Right renal cortex interstitium (tissue), 3 donors: ENCODE results near the gene UNC5B. TPM values are rescaled to one million over a fixed set of nuclear protein-coding genes. Genes with fewer than 3 reads are reported as not detected.

Source experiments
- DNase-seq, 3 donors: peaks; one replicate each; pipeline ENCODE4 v3.0.0-alpha.2; 2013; ENCODE audit warnings: low read depth in 3 of 3, low spot score in 2 of 3
- polyA plus RNA-seq, 3 donors: library from polyadenylated mRNA; unstranded; fragments of 120-200 nt; gene quantifications; one replicate each; pipeline ENCODE4 v1.2.1, GENCODE V29; 2013; ENCODE audit not compliant: insufficient read length in 3 of 3

The UNC5B gene
- polyA plus RNA-seq, 3 donors: 48.3 to 65.0 (median 49.0) TPM

- no peak for DNase-seq
Observed at GRCh38 chr10:71221586-71222202, 9.3 kb downstream of the UNC5B start.

DNA sequence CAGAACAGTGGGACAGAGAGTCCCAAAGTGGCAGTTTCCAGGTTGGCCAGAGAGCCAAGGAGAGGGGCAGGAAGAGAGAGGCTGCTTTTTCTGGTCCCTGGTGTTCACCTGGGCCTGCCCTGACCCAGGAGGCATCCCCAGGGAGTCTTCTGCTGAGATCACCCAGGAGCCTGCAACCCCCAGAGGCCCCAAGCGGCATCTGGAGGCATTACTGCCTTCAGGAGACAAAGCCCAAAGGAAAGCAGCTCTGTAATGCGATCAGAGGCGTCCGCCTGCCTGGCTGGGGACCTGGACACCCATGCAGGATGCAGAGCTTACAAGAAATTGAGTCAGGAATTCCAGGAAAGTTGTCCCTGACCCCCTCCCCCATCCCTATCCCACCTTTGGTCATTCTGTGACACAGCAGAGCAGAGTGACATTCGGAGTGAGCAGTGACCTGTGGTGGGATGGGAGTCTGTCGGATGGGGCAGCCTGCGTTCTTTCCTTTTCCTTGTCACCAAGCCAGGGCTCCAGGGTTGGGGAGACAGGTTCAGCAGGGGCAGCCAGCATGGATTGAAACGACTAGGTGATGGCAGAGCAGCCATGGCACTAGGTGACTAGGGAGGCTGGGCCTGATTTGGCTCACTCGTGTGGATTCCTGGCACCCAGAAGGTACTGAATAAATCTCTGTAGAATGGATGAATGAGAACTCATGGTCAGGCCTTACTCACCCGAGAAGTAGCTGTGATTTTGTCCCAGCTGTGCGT lies 10.4 kb downstream of the UNC5B start:
- no peak for DNase-seq

DNA sequence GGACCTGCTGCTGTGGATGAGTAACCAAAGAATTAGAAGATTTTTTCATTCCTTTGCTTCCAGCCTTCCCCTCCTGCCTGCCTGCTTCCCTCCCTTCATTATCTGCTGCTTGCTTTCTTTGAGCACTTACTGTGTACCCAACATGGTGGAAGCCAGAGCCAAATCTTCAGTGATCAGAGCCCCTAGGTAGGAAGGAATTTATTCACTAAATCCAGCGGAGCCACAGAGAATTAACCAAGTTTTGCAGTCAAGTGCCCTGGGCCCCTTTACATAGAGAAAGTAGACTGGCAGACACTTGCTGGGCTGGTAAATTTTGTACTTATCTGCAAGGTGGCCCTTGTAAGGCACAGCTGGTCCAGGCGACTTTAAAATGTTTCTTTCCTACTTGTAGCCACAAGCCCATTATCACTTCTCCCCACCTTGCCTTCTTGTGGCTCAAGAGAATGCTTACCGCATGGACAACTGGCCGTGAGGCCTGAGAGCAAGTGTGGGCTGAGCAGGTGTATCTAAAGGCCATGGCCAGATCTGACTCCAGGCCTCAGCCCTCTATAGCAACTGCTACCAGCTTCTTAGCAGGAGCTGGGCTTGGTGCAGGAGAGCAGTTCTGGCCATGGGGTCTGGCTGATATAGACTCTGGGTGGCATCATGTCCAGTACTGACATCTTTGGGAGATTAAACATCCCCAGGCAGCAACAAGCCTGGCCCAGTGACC lies 11.1 kb downstream of the UNC5B start:
- no peak for DNase-seq

DNA sequence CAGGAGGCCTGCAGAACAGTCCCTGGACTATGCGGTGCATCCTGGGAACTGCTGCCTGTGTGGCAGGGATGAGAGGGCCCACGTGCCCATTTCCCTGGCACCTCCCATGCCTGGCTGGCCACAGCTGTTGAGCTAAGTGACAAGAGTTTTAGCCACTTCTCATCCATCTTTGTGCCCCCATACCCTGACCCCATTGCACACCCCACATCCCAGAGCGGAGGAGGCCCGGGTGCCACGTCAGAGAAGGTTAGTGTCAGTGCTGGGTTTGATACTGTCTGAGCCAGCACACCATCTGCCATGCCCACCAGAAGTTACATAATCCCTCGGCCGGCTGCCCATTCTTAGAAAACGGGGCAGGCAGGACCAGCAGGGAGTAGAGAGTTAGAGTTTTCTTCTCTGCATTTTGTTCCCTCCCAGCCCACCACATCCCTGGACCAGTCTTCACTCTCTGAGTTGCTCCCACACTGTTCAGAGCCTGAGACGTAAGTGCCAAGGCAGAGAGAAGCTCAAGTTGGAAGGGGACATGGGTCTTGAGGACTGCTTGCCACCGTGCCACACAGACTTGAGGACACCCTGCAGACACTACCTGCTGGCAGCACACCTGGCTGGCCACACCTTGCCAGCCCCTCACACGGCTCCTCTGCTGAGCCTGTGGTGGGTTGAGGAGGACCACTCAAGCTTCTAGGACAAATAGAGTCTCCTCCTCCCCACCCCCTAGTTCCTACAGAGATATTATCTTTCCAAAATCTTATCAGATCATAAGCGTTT lies 13.1 kb downstream of the UNC5B start:
- no peak for DNase-seq

GRCh38 chr10:71228875-71229675 lies 16.7 kb downstream of the UNC5B start:
- DNase-seq: no peak

DNA sequence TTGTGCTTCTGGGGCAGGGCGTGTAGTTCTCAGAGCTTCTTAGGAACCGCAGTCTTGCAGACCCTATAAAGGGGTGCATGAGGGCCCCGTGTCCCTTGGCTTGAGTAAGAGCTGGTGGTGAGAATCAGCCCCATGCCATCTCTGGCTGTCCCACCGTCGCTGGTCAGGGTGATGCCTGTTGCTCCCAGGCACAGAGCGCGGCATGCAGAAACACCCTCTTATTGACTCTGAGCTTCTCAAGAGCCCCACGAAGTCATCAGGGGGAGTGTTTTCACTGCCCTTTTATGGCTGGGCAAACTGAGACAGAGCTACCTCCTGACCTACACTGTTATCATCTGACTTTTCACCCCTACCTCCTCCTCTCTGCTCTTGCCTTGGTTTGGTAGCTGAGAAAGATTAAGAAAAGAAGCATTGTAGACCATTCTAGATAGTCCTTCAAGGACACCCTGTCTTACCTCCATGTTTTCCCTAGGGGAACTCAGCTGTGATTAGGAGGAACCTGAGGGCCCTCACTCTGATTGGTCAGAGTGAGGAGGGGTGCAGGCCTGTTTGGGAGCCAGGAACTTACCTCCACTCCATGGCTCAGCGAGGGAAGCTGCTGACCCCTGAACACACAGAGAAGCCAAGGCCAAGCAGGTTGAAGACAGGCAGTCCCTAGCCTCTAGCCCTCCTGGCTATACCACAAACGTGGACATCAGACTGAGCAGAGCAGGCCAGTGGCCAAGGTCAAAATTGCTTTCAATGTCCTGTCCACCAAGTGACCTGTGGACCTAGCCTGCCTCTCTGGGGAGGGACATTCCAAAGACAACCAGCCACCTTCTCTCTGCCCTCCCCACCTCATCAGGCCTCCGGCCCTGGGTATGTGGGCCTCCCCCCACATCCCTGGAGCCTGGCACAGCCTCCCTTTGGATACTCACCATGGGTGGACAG lies 17.6 kb downstream of the UNC5B start:
- no peak for DNase-seq

- no peak for DNase-seq
Observed at GRCh38 chr10:71230656-71231025, 18.3 kb downstream of the UNC5B start.

DNA sequence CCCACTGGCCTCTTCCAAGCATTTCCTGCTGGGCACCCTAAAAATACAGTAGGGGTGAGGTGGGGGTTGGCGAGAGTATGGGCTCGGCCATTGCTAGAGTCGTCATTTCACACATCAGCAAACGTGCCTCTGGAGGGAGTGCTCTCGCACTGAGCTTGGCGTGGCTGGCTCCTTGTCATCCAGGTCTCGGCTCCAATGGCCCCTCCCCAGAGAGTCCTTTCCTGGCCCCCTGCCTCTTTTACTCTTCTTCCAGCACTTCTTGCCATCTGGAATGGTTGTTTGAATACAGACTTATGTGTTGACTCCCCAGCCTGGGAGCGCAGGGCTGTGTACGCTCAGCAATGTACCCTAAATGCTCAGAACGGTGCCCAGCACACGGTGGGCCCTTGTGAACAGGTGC lies 18.8 kb downstream of the UNC5B start:
- no peak for DNase-seq

DNA sequence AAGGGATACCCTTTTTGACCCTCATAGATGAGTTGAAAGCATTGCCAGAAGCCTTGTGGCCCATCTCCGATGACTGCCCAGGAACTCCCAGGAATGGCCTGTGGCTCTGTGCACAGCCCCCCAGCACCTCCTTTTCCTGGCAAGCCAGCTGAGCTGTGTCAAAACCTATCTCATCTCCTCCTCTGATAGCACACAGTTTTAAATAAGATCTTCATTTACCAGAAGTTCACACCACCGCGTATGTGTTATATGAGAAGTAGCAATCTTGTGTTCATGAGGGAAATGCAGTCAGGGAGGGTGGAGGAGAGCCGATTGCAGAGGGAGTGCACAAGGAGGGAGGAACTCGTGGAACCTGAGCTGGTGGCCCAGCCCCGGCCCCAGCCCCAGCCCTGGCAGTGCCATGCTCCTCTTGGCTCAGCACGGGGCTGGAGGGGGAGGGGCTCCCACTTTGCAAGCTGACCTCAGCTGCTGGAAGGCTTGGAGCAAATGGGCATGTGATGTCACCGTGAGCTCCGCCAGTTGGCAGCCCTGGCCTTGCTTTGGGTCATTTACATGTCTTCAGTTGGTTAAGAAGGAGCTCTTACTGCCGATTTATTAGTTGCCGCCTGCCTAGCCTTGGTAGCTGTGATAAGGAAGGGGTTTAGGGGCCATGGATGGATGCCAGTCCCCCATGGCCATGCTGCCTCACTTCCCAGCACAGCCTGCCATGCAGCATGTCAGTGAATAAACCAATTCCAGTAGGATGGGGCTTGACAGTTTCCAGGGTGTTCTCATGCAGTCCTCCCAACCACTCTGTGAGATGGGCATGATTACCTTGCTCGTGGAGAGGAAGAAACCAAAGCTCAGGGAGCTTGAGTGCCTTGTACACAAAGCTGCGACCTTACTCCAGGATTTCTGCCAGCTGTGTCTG lies 20.0 kb downstream of the UNC5B start:
- no peak for DNase-seq

GRCh38 chr10:71233482-71233892 lies 21.1 kb downstream of the UNC5B start:
- DNase-seq: no peak

DNA sequence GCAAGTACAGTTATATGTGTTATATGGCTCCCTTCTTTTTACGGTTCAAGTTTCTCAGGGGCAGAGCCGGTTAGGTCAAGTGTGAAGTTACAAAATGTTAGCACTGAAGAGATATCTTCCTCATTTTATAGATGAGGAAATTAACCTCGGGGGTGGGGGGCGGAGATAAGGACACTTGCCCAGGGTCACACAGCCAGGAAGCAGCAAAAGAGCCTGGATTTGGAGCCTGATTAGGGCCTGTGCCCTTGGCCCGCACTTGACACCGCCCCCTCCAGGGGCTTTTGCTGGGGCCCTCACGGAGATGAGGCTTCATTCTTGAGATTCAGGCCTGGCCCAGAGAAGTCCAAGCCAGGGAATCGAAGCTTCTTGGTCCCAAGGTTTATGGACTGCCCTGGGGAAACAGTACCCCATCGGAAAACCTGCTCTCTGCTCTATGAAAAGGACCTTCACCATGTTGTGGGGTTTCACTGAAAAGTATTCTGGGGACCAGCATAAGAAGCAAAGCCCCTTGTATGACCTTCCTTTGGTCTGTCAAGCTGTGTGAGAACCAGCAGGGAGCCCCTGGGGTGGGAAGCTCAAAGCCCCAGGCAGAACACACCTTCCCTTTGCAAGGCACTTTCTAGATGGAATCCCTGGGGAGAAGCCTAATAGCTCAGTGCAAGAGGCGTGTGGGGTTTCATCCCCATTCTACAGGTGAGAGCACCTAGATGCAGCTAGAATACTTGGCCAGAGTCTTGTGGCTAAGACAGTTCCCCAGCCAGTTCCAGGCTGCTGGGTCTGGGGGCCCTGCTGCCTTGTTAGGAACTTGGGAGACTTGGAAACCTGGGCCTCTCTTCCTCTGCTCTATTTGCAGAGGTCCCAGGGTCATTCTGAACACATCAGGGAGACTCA lies 21.9 kb downstream of the UNC5B start:
- no peak for DNase-seq

GRCh38 chr10:71234970-71235685 lies 22.8 kb downstream of the UNC5B start:
- DNase-seq: no peak

GRCh38 chr10:71235808-71236207 lies 23.4 kb downstream of the UNC5B start:
- no peak for DNase-seq

- DNase-seq: peak in 1 of 3 donors; percentile 84
Observed at GRCh38 chr10:71236286-71236685, 23.9 kb downstream of the UNC5B start.

GRCh38 chr10:71236822-71237682 lies 24.7 kb downstream of the UNC5B start:
- no peak for DNase-seq
